Measurements from ENCODE around the gene CLDN9.

CLDN9 gene

GRCh38 chr16:3057181-3058138 lies 44.7 kb downstream of the CLDN9 start:
- Histone ChIP-seq H3K4me2 (ENCODE audit: low read length) (peak overlapping the region; percentile 88; the same call in 1 of the 2 replicates), H3K4me1 (ENCODE audit: control insufficient read depth, low read length) (peaks cover 41% of the 10 kb centered on the region), H3K9me2 (replicated peaks; ENCODE audit: control insufficient read depth, low read length) (no peaks in the 10 kb centered on the region), H3K36me3 (ENCODE audit: control insufficient read depth, low read length) (no peaks in the 10 kb centered on the region), H3F3A (ENCODE audit: control insufficient read depth, insufficient read depth) (0 out of 2 replicates have a peak, but pooled peaks cover 3% of the 10 kb centered on the region), H3K4me3 (ENCODE audit: low read length) (0 out of 2 replicates have a peak overlapping the region, but pooled peaks have one; percentile 79), H3K79me2 (ENCODE audit: control insufficient read depth, low read length) (no peaks in the 10 kb centered on the region), H3K27ac (ENCODE audit: low read depth, low read length) (no peak overlapping the region), H3K9me3 (ENCODE audit: control insufficient read depth, insufficient read depth, low read length) (no peaks in the 10 kb centered on the region), H4K20me1 (ENCODE audit: control insufficient read depth, insufficient read depth, low read depth, low read length) (no peaks in the 10 kb centered on the region), H3K27me3 (ENCODE audit: control insufficient read depth, low read length) (no peaks in the 10 kb centered on the region)
- TF ChIP-seq, protein P1, sequence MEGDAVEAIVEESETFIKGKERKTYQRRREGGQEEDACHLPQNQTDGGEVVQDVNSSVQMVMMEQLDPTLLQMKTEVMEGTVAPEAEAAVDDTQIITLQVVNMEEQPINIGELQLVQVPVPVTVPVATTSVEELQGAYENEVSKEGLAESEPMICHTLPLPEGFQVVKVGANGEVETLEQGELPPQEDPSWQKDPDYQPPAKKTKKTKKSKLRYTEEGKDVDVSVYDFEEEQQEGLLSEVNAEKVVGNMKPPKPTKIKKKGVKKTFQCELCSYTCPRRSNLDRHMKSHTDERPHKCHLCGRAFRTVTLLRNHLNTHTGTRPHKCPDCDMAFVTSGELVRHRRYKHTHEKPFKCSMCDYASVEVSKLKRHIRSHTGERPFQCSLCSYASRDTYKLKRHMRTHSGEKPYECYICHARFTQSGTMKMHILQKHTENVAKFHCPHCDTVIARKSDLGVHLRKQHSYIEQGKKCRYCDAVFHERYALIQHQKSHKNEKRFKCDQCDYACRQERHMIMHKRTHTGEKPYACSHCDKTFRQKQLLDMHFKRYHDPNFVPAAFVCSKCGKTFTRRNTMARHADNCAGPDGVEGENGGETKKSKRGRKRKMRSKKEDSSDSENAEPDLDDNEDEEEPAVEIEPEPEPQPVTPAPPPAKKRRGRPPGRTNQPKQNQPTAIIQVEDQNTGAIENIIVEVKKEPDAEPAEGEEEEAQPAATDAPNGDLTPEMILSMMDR (IDR thresholded peaks at IDR 0.05; ENCODE audit: low read depth, low read length, poor library complexity, severe bottlenecking) = no peak
- TF ChIP-seq EZH2phosphoT487 (IDR thresholded peaks at IDR 0.05; ENCODE audit: borderline replicate concordance, low read length) = no peak

DNA sequence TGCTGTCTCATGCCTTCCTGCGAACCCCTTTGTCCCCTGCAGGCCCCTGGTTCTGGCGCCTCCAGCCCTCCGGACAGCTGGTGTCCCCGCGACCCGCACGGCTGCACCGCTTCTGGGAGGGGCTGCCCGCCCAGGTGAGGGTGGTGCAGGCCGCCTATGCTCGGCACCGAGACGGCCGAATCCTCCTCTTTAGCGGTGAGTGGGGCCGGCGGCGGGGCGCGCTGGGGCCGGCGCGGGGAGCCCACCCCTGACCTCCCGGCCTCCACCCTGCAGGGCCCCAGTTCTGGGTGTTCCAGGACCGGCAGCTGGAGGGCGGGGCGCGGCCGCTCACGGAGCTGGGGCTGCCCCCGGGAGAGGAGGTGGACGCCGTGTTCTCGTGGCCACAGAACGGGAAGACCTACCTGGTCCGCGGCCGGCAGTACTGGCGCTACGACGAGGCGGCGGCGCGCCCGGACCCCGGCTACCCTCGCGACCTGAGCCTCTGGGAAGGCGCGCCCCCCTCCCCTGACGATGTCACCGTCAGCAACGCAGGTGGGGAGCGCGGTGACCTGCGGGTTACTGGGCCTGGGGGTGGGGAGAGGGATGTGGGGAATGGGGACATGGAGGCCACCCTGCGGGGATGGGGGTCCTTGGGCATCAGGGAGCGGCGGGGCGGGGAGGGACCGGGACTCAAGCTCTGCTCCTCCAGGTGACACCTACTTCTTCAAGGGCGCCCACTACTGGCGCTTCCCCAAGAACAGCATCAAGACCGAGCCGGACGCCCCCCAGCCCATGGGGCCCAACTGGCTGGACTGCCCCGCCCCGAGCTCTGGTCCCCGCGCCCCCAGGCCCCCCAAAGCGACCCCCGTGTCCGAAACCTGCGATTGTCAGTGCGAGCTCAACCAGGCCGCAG lies 45.7 kb downstream of the CLDN9 start:
- Histone ChIP-seq H3F3A (ENCODE audit: control insufficient read depth, insufficient read depth) (0 out of 2 replicates have a peak, but pooled peaks cover 3% of the 10 kb centered on the region), H3K9me2 (replicated peaks; ENCODE audit: control insufficient read depth, low read length) (no peaks in the 10 kb centered on the region), H3K79me2 (ENCODE audit: control insufficient read depth, low read length) (no peaks in the 10 kb centered on the region), H3K4me1 (ENCODE audit: control insufficient read depth, low read length) (peaks cover 41% of the 10 kb centered on the region), H3K27ac (ENCODE audit: low read depth, low read length) (no peak overlapping the region), H3K4me3 (ENCODE audit: low read length) (peak overlapping the region; percentile 79), H3K27me3 (ENCODE audit: control insufficient read depth, low read length) (no peaks in the 10 kb centered on the region), H3K36me3 (ENCODE audit: control insufficient read depth, low read length) (no peaks in the 10 kb centered on the region), H4K20me1 (ENCODE audit: control insufficient read depth, insufficient read depth, low read depth, low read length) (no peaks in the 10 kb centered on the region), H3K9me3 (ENCODE audit: control insufficient read depth, insufficient read depth, low read length) (no peaks in the 10 kb centered on the region), H3K4me2 (ENCODE audit: low read length) (peak overlapping the region; percentile 88)
- TF ChIP-seq, protein P1 (IDR thresholded peaks at IDR 0.05; ENCODE audit: low read depth, low read length, poor library complexity, severe bottlenecking) = no peak
- TF ChIP-seq EZH2phosphoT487 (IDR thresholded peaks at IDR 0.05; ENCODE audit: borderline replicate concordance, low read length) = no peak

DNA sequence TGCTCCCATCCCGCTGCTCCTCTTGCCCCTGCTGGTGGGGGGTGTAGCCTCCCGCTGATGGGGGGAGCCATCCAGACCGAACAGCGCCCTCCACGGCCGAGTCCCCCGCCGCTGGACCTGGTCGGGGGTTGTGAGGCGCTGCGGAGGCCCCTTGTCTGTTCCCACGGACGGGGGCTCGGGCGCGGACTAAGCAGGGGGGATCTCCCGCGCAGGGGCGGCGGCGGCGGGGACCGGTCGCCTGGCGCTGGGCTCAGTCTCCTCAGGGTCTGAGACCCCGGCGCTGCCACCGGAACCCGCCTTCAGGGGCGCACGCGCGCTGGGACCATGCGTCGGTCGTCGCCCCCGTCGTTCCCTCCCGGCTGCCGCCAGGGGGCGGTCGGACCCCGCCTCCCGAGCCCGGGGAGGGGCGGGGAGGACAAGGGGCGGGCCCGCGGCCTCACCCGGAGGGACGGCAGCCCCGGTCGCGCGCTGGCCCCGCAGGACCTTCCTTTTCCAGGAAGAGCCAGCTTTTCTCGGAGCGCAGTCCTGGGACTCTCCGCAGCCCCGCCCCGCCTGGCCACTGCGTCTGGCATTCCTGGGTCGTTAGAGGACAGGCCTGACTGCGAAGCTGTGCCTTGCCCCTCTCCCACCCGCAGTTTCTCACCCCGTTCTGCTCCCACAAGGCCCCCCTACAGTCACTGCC lies 46.5 kb downstream of the CLDN9 start:
- TF ChIP-seq, protein P1 (IDR thresholded peaks at IDR 0.05; ENCODE audit: low read depth, low read length, poor library complexity, severe bottlenecking) = peak; percentile 79
- TF ChIP-seq EZH2phosphoT487 (IDR thresholded peaks at IDR 0.05; ENCODE audit: borderline replicate concordance, low read length) = no peak
- Histone ChIP-seq H3F3A (ENCODE audit: control insufficient read depth, insufficient read depth) (0 out of 2 replicates have a peak, but pooled peaks cover 3% of the 10 kb centered on the region), H4K20me1 (ENCODE audit: control insufficient read depth, insufficient read depth, low read depth, low read length) (no peaks in the 10 kb centered on the region), H3K4me1 (ENCODE audit: control insufficient read depth, low read length) (peaks cover 41% of the 10 kb centered on the region), H3K9me3 (ENCODE audit: control insufficient read depth, insufficient read depth, low read length) (no peaks in the 10 kb centered on the region), H3K4me3 (ENCODE audit: low read length) (peak overlapping the region; percentile 79), H3K9me2 (replicated peaks; ENCODE audit: control insufficient read depth, low read length) (no peaks in the 10 kb centered on the region), H3K27ac (ENCODE audit: low read depth, low read length) (no peak overlapping the region), H3K4me2 (ENCODE audit: low read length) (peak overlapping the region; percentile 88), H3K79me2 (ENCODE audit: control insufficient read depth, low read length) (no peaks in the 10 kb centered on the region), H3K36me3 (ENCODE audit: control insufficient read depth, low read length) (no peaks in the 10 kb centered on the region), H3K27me3 (ENCODE audit: control insufficient read depth, low read length) (no peaks in the 10 kb centered on the region)
